ENCODE data around the gene TRIM17. TPM values are rescaled to one million over a fixed set of nuclear protein-coding genes. Genes with fewer than 3 reads are reported as not detected.
A peak's percentile ranks its signal among the peaks of the same experiment; 100 is the strongest.

The TRIM17 gene
- total RNA-seq, 1 donor from 2014 or later, result 6.3 TPM

- TF ChIP-seq CTCF (conservative IDR thresholded peaks at IDR 0.05), result peak; percentile 41
- no peaks in the 10 kb centered on the region for H3K36me3 Mint-ChIP-seq (ENCODE audit: low read depth)
- peak; percentile 37 for DNase-seq (ENCODE audit: low read depth, low spot score)
- H3K9me3 Mint-ChIP-seq, result no peaks in the 10 kb centered on the region
- peak overlapping the region; percentile 88 for H3K4me3 Mint-ChIP-seq
- H3K4me1 Mint-ChIP-seq, result peaks cover 40% of the 10 kb centered on the region
- peak overlapping the region; percentile 69 for H3K27ac Mint-ChIP-seq (ENCODE audit: unreplicated experiment)
- H3K27me3 Mint-ChIP-seq (ENCODE audit: low read depth), result peaks cover 81% of the 10 kb centered on the region
Observed at GRCh38 chr1:228463559-228464455, 47.1 kb upstream of the TRIM17 start.

- H3K27me3 Mint-ChIP-seq (ENCODE audit: low read depth), result peaks cover 78% of the 10 kb centered on the region
- peak overlapping the region; percentile 88 for H3K4me3 Mint-ChIP-seq
- TF ChIP-seq CTCF (conservative IDR thresholded peaks at IDR 0.05), result no peak
- no peaks in the 10 kb centered on the region for H3K36me3 Mint-ChIP-seq (ENCODE audit: low read depth)
- no peak overlapping the region for H3K27ac Mint-ChIP-seq (ENCODE audit: unreplicated experiment)
- H3K4me1 Mint-ChIP-seq, result peaks cover 46% of the 10 kb centered on the region
- H3K9me3 Mint-ChIP-seq, result no peaks in the 10 kb centered on the region
- no peak for DNase-seq (ENCODE audit: low read depth, low spot score)
Observed at GRCh38 chr1:228463009-228463558, 46.4 kb upstream of the TRIM17 start.

GRCh38 chr1:228462560-228462959 is 45.9 kb upstream of the TRIM17 start:
- DNase-seq (ENCODE audit: low read depth, low spot score), result no peak
- Mint-ChIP-seq H3K27me3 (ENCODE audit: low read depth) (peaks cover 78% of the 10 kb centered on the region), H3K27ac (ENCODE audit: unreplicated experiment) (no peak overlapping the region), H3K9me3 (no peaks in the 10 kb centered on the region), H3K36me3 (ENCODE audit: low read depth) (no peaks in the 10 kb centered on the region), H3K4me1 (peaks cover 51% of the 10 kb centered on the region), H3K4me3 (peak overlapping the region; percentile 88)
- no peak for TF ChIP-seq CTCF (conservative IDR thresholded peaks at IDR 0.05)

- H3K9me3 Mint-ChIP-seq, result no peaks in the 10 kb centered on the region
- TF ChIP-seq CTCF (conservative IDR thresholded peaks at IDR 0.05), result no peak
- H3K27ac Mint-ChIP-seq (ENCODE audit: unreplicated experiment), result no peak overlapping the region
- H3K4me1 Mint-ChIP-seq, result peaks cover 65% of the 10 kb centered on the region
- peaks cover 60% of the 10 kb centered on the region for H3K27me3 Mint-ChIP-seq (ENCODE audit: low read depth)
- peak overlapping the region; percentile 75 for H3K4me3 Mint-ChIP-seq
- H3K36me3 Mint-ChIP-seq (ENCODE audit: low read depth), result no peaks in the 10 kb centered on the region
- no peak for DNase-seq (ENCODE audit: low read depth, low spot score)
Observed at GRCh38 chr1:228460821-228461220, 44.2 kb upstream of the TRIM17 start.

- peaks cover 46% of the 10 kb centered on the region for H3K27me3 Mint-ChIP-seq (ENCODE audit: low read depth)
- TF ChIP-seq CTCF (conservative IDR thresholded peaks at IDR 0.05), result peak; percentile 88
- H3K4me1 Mint-ChIP-seq, result peaks cover 60% of the 10 kb centered on the region
- H3K27ac Mint-ChIP-seq (ENCODE audit: unreplicated experiment), result no peak overlapping the region
- H3K4me3 Mint-ChIP-seq, result peak overlapping the region; percentile 99
- DNase-seq (ENCODE audit: low read depth, low spot score), result peak; percentile 62
- H3K9me3 Mint-ChIP-seq, result no peaks in the 10 kb centered on the region
- H3K36me3 Mint-ChIP-seq (ENCODE audit: low read depth), result peaks cover 2% of the 10 kb centered on the region
Observed at GRCh38 chr1:228459091-228459993, 42.7 kb upstream of the TRIM17 start.

Data from neural crest cell (in vitro differentiated cells).